ENCODE results near the gene AP2A2. TPM values are rescaled to one million over a fixed set of nuclear protein-coding genes. Genes with fewer than 3 reads are reported as not detected.

Gene AP2A2
- total RNA-seq, 1 experiment from 2014 or later = 55.5 TPM

DNA sequence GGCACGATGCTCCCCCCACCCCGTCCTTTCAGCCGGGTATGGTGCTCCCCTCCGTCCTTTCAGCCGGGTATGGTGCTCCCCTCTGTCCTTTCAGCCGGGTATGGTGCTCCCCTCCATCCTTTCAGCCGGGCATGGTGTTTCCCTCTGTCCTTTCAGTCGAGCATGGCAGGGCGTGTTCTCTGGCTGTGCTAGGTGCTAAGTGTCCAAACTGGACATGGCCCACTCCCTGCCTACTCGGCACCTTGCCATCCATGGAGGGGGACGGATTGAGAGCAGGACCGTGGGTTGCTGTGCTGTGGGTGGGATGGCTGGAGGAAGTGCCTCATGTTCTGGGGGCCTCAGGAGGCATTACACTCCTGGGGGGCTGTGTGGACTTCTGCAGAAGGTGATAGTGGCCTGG is 65.4 kb downstream of the AP2A2 start:
- Histone ChIP-seq H4K20me1 (ENCODE audit: insufficient read depth) (no peaks in the 10 kb centered on the region), H3K4me1 (ENCODE audit: control insufficient read depth in 1 of 2, insufficient read depth in 2 of 2, low read length in 2 of 2) (peaks cover 0 to 8% of the 10 kb centered on the region in 2 experiments; a peak in 1 of 4 replicates), H3K9me3 (ENCODE audit: control insufficient read depth in 1 of 2, insufficient read depth in 1 of 2, low read depth in 1 of 2, low read length in 2 of 2) (no peaks in the 10 kb centered on the region), H3K27ac (ENCODE audit: low read depth, low read length) (no peak overlapping the region), H3K27me3 (ENCODE audit: insufficient read depth, low read length) (no peaks in the 10 kb centered on the region), H2AFZ (ENCODE audit: low read depth, low read length, poor library complexity, severe bottlenecking) (no peak overlapping the region), H3K4me2 (ENCODE audit: low read length) (no peak overlapping the region), H3K79me2 (ENCODE audit: insufficient read depth, low read length) (no peaks in the 10 kb centered on the region; the same call in 1 of the 2 replicates), H3K36me3 (ENCODE audit: control insufficient read depth in 1 of 2, insufficient read depth in 2 of 2, low read length in 2 of 2) (peaks cover 11 to 14% of the 10 kb centered on the region in 2 experiments), H3K4me3 (replicated peaks in 1 of 2; ENCODE audit: low read depth in 1 of 2, low read length in 2 of 2) (no peak overlapping the region), H3K9me2 (ENCODE audit: insufficient read depth) (no peaks in the 10 kb centered on the region), H3K9ac (ENCODE audit: low read length) (no peak overlapping the region)
- POLR2A ChIA-PET = no interaction called here
- no TSS peak for BruUV-seq (replicated peaks)
- CTCF ChIA-PET = no interaction called here
- no peak for TF ChIP-seq EZH2 (IDR thresholded peaks at IDR 0.05)
- no peak for TF ChIP-seq TCF7L2 (IDR thresholded peaks at IDR 0.05; ENCODE audit: borderline replicate concordance, extremely low read depth, insufficient read depth, insufficient read length)
- TF ChIP-seq EZH2phosphoT487 (IDR thresholded peaks at IDR 0.05; ENCODE audit: borderline replicate concordance) = no peak
- TF ChIP-seq POLR2AphosphoS5 (IDR thresholded peaks at IDR 0.05; ENCODE audit: low read depth, low read length) = no peak
- TF ChIP-seq, protein P1, sequence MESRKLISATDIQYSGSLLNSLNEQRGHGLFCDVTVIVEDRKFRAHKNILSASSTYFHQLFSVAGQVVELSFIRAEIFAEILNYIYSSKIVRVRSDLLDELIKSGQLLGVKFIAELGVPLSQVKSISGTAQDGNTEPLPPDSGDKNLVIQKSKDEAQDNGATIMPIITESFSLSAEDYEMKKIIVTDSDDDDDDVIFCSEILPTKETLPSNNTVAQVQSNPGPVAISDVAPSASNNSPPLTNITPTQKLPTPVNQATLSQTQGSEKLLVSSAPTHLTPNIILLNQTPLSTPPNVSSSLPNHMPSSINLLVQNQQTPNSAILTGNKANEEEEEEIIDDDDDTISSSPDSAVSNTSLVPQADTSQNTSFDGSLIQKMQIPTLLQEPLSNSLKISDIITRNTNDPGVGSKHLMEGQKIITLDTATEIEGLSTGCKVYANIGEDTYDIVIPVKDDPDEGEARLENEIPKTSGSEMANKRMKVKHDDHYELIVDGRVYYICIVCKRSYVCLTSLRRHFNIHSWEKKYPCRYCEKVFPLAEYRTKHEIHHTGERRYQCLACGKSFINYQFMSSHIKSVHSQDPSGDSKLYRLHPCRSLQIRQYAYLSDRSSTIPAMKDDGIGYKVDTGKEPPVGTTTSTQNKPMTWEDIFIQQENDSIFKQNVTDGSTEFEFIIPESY (IDR thresholded peaks at IDR 0.05; ENCODE audit: extremely low read depth, insufficient replicate concordance, low read length) = no peak
- no peak for TF ChIP-seq RAD21 (IDR thresholded peaks at IDR 0.05; ENCODE audit: low read depth)
- TF ChIP-seq, protein P2, sequence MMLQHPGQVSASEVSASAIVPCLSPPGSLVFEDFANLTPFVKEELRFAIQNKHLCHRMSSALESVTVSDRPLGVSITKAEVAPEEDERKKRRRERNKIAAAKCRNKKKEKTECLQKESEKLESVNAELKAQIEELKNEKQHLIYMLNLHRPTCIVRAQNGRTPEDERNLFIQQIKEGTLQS (IDR thresholded peaks at IDR 0.05) = no peak
- no peak for TF ChIP-seq YY1 (IDR thresholded peaks at IDR 0.05; ENCODE audit: extremely low read depth, insufficient replicate concordance, low read depth, low read length)
- TF ChIP-seq CBX3 (IDR thresholded peaks at IDR 0.05; ENCODE audit: low read depth) = no peak
- no peak for TF ChIP-seq ZNF274 (IDR thresholded peaks at IDR 0.05; ENCODE audit: low read depth, low read length)
- TF ChIP-seq, protein P3, sequence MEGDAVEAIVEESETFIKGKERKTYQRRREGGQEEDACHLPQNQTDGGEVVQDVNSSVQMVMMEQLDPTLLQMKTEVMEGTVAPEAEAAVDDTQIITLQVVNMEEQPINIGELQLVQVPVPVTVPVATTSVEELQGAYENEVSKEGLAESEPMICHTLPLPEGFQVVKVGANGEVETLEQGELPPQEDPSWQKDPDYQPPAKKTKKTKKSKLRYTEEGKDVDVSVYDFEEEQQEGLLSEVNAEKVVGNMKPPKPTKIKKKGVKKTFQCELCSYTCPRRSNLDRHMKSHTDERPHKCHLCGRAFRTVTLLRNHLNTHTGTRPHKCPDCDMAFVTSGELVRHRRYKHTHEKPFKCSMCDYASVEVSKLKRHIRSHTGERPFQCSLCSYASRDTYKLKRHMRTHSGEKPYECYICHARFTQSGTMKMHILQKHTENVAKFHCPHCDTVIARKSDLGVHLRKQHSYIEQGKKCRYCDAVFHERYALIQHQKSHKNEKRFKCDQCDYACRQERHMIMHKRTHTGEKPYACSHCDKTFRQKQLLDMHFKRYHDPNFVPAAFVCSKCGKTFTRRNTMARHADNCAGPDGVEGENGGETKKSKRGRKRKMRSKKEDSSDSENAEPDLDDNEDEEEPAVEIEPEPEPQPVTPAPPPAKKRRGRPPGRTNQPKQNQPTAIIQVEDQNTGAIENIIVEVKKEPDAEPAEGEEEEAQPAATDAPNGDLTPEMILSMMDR (IDR thresholded peaks at IDR 0.05 in 2 of 3, conservative IDR thresholded peaks at IDR 0.05 in 1 of 3; ENCODE audit: borderline replicate concordance in 1 of 3, insufficient read depth in 1 of 3, low read depth in 2 of 3, low read length in 2 of 3) = no peak
- RAD21 ChIA-PET (ENCODE audit: low non-redundant PET in 1 of 2, low total read pairs in 2 of 2, uncharacterized antibody in 2 of 2, unreplicated experiment in 2 of 2) = no interaction called here
- intact Hi-C loops (cut with micrococcal nuclease) = no loop called here
- ATAC-seq (no peak), DNase-seq (ENCODE audit: low read depth, low spot score) (no peak)
